Measurements from ENCODE around the gene NOVA1.

NOVA1 gene

GRCh38 chr14:26598081-26598671 lies 343 bp upstream of the NOVA1 start:
- DNase-seq (ENCODE audit: low spot score) = peak; percentile 86
- peak overlapping the region; percentile 88 for H3K4me3 ChIP-seq
- no peak for TF ChIP-seq CTCF (IDR thresholded peaks at IDR 0.05)
- H3K27ac ChIP-seq = peak overlapping the region; percentile 90 to 92

- peak; percentile 72 for DNase-seq (ENCODE audit: low spot score)
- peak overlapping the region; percentile 88 for H3K4me3 ChIP-seq
- peak overlapping the region; percentile 84 to 90 for H3K27ac ChIP-seq
- no peak for TF ChIP-seq CTCF (IDR thresholded peaks at IDR 0.05)
Measured at GRCh38 chr14:26597071-26597588, 703 bp downstream of the NOVA1 start.

- Histone ChIP-seq H3K27ac (peak overlapping the region; percentile 84 to 90), H3K4me3 (peak overlapping the region; percentile 88)
- no peak for DNase-seq (ENCODE audit: low spot score)
- TF ChIP-seq CTCF (IDR thresholded peaks at IDR 0.05) = no peak
Measured at GRCh38 chr14:26596543-26597061, 1.2 kb downstream of the NOVA1 start.

- H3K27ac ChIP-seq = peak overlapping the region in 1 of 2 donors; percentile 84
- peak overlapping the region; percentile 88 for H3K4me3 ChIP-seq
- no peak for TF ChIP-seq CTCF (IDR thresholded peaks at IDR 0.05)
- no peak for DNase-seq (ENCODE audit: low spot score)
Measured at GRCh38 chr14:26595926-26596542, 1.8 kb downstream of the NOVA1 start.

- TF ChIP-seq CTCF (IDR thresholded peaks at IDR 0.05) = no peak
- Histone ChIP-seq H3K27ac (no peak overlapping the region), H3K4me3 (no peak overlapping the region)
- no peak for DNase-seq (ENCODE audit: low spot score)
Measured at GRCh38 chr14:26594756-26595545, 2.9 kb downstream of the NOVA1 start.

GRCh38 chr14:26594148-26594547 lies 3.7 kb downstream of the NOVA1 start:
- TF ChIP-seq CTCF (IDR thresholded peaks at IDR 0.05) = no peak
- H3K27ac ChIP-seq = no peak overlapping the region
- no peak for DNase-seq (ENCODE audit: low spot score)
- H3K4me3 ChIP-seq = no peak overlapping the region

All from coronary artery (tissue), 2 donors.